Endothelial cell of umbilical vein (primary cell): Measurements from ENCODE around the gene HDAC7. TPM values are rescaled to one million over a fixed set of nuclear protein-coding genes. Genes with fewer than 3 reads are reported as not detected.

ENCODE experiments used
- BruUV-seq: library from RNA; stranded (reverse); fragments of 400-500 nt; replicated peaks from 2 replicates; lab custom pipeline; 2021; lab: Mats Ljungman, UMichigan
- CTCF ChIA-PET: fragments of 300-600, 350-600 bp; sonication (Branson Sonifier 250); formaldehyde crosslinking; loops from one replicate; lab custom pipeline; 2021; ENCODE audit warnings: antibody characterized with exemption, inconsistent platforms; lab: Charles Lee
- POLR2A ChIA-PET: fragments of 300-600, 350-600 bp; sonication (Branson Sonifier 250); formaldehyde crosslinking; loops from one replicate; lab custom pipeline; 2021; ENCODE audit warnings: antibody characterized with exemption, inconsistent platforms; lab: Charles Lee
- DNase-seq: peaks from one replicate; pipeline ENCODE4 v3.0.0-alpha.2; 2011; ENCODE audit warnings: low read depth, low spot score
- FAIRE-seq: peaks from 2 replicates; lab custom pipeline; 2011; peaks lifted over from hg19 to GRCh38; lab: Jason Lieb, UNC
- H2AFZ ChIP-seq: 2 replicates; pipeline ENCODE4 v1.6.0; 2012; ENCODE audit warnings: low read depth, low read length, control low read depth, inconsistent platforms
- H3K27ac ChIP-seq: 2 replicates; pipeline ENCODE4 v1.5.1; 2011; ENCODE audit warnings: low read depth, mild to moderate bottlenecking, control low read depth, low read length, moderate library complexity; ENCODE audit not compliant: insufficient read depth
- H3K27me3 ChIP-seq, 2 experiments: 2 replicates each; pipeline versions ENCODE4 v1.6.0 to v1.6.1; 2011; ENCODE audit warnings: low read length in 2 of 2, mixed read lengths in 1 of 2; ENCODE audit not compliant: control insufficient read depth in 2 of 2, insufficient read depth in 2 of 2
- H3K36me3 ChIP-seq, 2 experiments: 2 replicates in 1 of 2; 3 replicates in 1 of 2; pipeline ENCODE4 v1.5.1; 2011; ENCODE audit warnings: low read length in 2 of 2, mild to moderate bottlenecking in 1 of 2, moderate library complexity in 1 of 2; ENCODE audit not compliant: control insufficient read depth in 2 of 2, insufficient read depth in 2 of 2; ENCODE audit errors: extremely low read depth in 1 of 2
- H3K4me1 ChIP-seq: 3 replicates; pipeline ENCODE4 v1.5.1; 2011; ENCODE audit warnings: mild to moderate bottlenecking, low read length; ENCODE audit not compliant: control insufficient read depth, insufficient read depth; ENCODE audit errors: extremely low read depth
- H3K4me2 ChIP-seq: 2 replicates; pipeline ENCODE4 v1.6.1; 2011; ENCODE audit warnings: low read length, control low read depth, mixed read lengths; ENCODE audit not compliant: insufficient read depth
- H3K4me3 ChIP-seq, 3 experiments: fragments of 200-600 bp in 1 of 3; sonication (generic), shearing (Covaris generic) in 1 of 3; replicated peaks in 1 of 3; 2 replicates each; pipeline ENCODE4 v1.5.1; 2011 to 2016; ENCODE audit warnings: control low read depth in 3 of 3, low read length in 3 of 3, mild to moderate bottlenecking in 2 of 3, inconsistent platforms in 1 of 3, low read depth in 1 of 3, moderate library complexity in 1 of 3; ENCODE audit not compliant: insufficient read depth in 1 of 3
- H3K79me2 ChIP-seq: 2 replicates; pipeline ENCODE4 v1.6.0; 2012; ENCODE audit warnings: low read length, inconsistent platforms; ENCODE audit not compliant: control insufficient read depth, insufficient read depth
- H3K9ac ChIP-seq: replicated peaks from 2 replicates; pipeline ENCODE3; 2011; ENCODE audit warnings: low read length, control low read depth; ENCODE audit not compliant: insufficient read depth; ENCODE audit errors: extremely low read depth
- H3K9me1 ChIP-seq: replicated peaks from 3 replicates; pipeline ENCODE4 v1.6.0; 2011; ENCODE audit warnings: mild to moderate bottlenecking, low read length; ENCODE audit not compliant: control insufficient read depth, insufficient read depth; ENCODE audit errors: extremely low read depth
- H3K9me3 ChIP-seq: replicated peaks from 2 replicates; pipeline ENCODE4 v1.5.1; 2012; ENCODE audit warnings: low read length, inconsistent platforms; ENCODE audit not compliant: control insufficient read depth, insufficient read depth
- H4K20me1 ChIP-seq: replicated peaks from 2 replicates; pipeline ENCODE3; 2011; ENCODE audit warnings: mild to moderate bottlenecking, low read length; ENCODE audit not compliant: control insufficient read depth, insufficient read depth; ENCODE audit errors: extremely low read depth
- CTCF ChIP-seq, 2 donors: IDR thresholded peaks; 1 replicate in 1 of 2; 2 replicates in 1 of 2; pipeline ENCODE4 v1.5.1; 2011; ENCODE audit warnings: low read length in 2 of 2, mild to moderate bottlenecking in 2 of 2, moderate library complexity in 2 of 2, control low read depth in 1 of 2, inconsistent platforms in 1 of 2, low read depth in 1 of 2; ENCODE audit not compliant: insufficient read depth in 1 of 2; ENCODE audit errors: extremely low read depth in 1 of 2
- EZH2 ChIP-seq: IDR thresholded peaks from 2 replicates; pipeline ENCODE4 v1.6.1; 2012; ENCODE audit warnings: borderline replicate concordance, low read depth, mild to moderate bottlenecking, moderate library complexity, low read length, inconsistent platforms; ENCODE audit not compliant: severe bottlenecking
- FOS ChIP-seq: IDR thresholded peaks from 2 replicates; pipeline ENCODE4 v1.6.1; 2011; ENCODE audit warnings: mild to moderate bottlenecking, low read length, moderate library complexity, borderline replicate concordance; ENCODE audit not compliant: insufficient read depth
- GATA2 ChIP-seq: IDR thresholded peaks from 2 replicates; pipeline ENCODE4 v1.7.0; 2011; ENCODE audit warnings: low read depth, mild to moderate bottlenecking, moderate library complexity, mixed read lengths, low read length; ENCODE audit not compliant: insufficient read length, insufficient read depth
- JUN ChIP-seq: IDR thresholded peaks from 2 replicates; pipeline ENCODE4 v1.6.1; 2011; ENCODE audit warnings: borderline replicate concordance, low read depth; ENCODE audit not compliant: insufficient read length, insufficient read depth
- MYC ChIP-seq: IDR thresholded peaks from one replicate; pipeline ENCODE4 v1.6.1; 2011; ENCODE audit warnings: mild to moderate bottlenecking, low read depth, low read length
- POLR2A ChIP-seq: IDR thresholded peaks from 2 replicates; pipeline ENCODE4 v1.6.1; 2012; ENCODE audit warnings: low read depth, mild to moderate bottlenecking, control low read depth, low read length
- POLR2AphosphoS5 ChIP-seq: IDR thresholded peaks from 2 replicates; pipeline ENCODE4 v1.6.1; 2012; ENCODE audit warnings: low read depth, mild to moderate bottlenecking, control low read depth, low read length, moderate library complexity; ENCODE audit not compliant: insufficient read depth
- dilution Hi-C: fragments of 300-500 bp; cut with MboI; formaldehyde crosslinking; loops from one replicate; pipeline ENCODE4 v1.15.0; 2019; ENCODE audit warnings: low sequenced_read_pairs; ENCODE audit not compliant: extremely low pct_ligation_motif_present
- intact Hi-C: fragments of 100-400 bp; cut with micrococcal nuclease; formaldehyde crosslinking; loops from one replicate; pipeline ENCODE4 v1.10.0; 2022
- polyA plus RNA-seq, 4 experiments: library from polyadenylated mRNA; depleted of rRNA in 3 of 4; stranded (reverse) in 3 of 4; unstranded in 1 of 4; fragments of >200 nt; gene quantifications; 2 replicates each; pipeline versions ENCODE4 v1.2.1 to v1.2.3, GENCODE V29; 2011 to 2012; ENCODE audit warnings: missing spikeins in 1 of 4
- total RNA-seq: library from RNA; stranded (reverse); gene quantifications from 2 replicates; pipeline ENCODE4 v1.2.3, GENCODE V29; 2021
- TF ChIP-seq, protein P1 (sequence below): IDR thresholded peaks from 2 replicates; pipeline ENCODE4 v1.6.1; 2011; ENCODE audit not compliant: insufficient read depth, insufficient read length

Gene HDAC7
- total and polyA plus RNA-seq, 2 donors (not counting 3 experiments of a cell fraction or from before 2014, with no cell fraction given), result 119 to 249 TPM

DNA sequence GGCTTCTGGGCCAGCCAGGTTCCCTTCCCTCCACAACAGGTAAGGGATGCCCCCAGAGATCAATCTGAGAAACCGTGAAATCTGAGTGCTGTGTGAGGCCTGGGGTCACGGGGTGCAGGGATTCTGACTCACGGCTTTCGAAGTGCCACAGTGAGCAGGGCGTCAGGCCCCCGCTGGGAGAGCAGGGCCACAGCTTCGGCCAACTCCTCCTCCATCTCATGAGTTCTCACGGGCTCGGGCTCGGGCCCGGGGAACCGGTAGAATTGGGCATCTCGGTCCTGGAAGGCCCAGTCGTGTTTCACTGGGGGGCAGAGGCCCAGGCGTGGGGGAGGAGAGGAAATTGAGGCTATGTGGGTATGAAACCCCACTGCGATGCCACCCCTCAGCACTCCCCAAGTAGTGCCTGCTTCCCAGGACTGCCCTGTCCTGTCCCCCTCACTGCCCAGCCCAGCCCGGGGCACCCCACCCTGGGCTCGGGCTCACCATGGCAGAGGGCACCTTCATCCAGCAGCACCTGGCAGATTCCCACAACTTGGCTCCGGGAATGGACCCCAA lies 68.7 kb downstream of the HDAC7 start:
- POLR2A ChIA-PET, result no interaction called here

More for the DNA sequence above, 68.7 kb downstream of the HDAC7 start:
- H4K20me1 ChIP-seq, result no peaks in the 10 kb centered on the region
- peaks cover 35% of the 10 kb centered on the region for H3K4me1 ChIP-seq
- no peaks in the 10 kb centered on the region for H3K9me3 ChIP-seq
- no peak overlapping the region for H3K9ac ChIP-seq
- intact Hi-C loops (no loop called here), dilution Hi-C loops (no loop called here)
- no peak overlapping the region for H3K4me3 ChIP-seq
- H3K36me3 ChIP-seq, result peaks cover 6 to 54% of the 10 kb centered on the region in 2 experiments
- no peak for FAIRE-seq
- H3K4me2 ChIP-seq, result no peak overlapping the region
- H3K27me3 ChIP-seq, result no peaks in the 10 kb centered on the region
- no peaks in the 10 kb centered on the region for H3K9me1 ChIP-seq
- H3K79me2 ChIP-seq, result peaks cover 13% of the 10 kb centered on the region
- CTCF ChIA-PET, result interaction anchor here (1.1 to 1.5 kb wide), 2 partner anchors 8 to 9 kb away, joined by 4 to 5 read pairs; no protein-coding TSS in a partner anchor
- H2AFZ ChIP-seq, result no peak overlapping the region
- no peak for DNase-seq
- BruUV-seq, result no TSS peak
- TF ChIP-seq, protein P1, sequence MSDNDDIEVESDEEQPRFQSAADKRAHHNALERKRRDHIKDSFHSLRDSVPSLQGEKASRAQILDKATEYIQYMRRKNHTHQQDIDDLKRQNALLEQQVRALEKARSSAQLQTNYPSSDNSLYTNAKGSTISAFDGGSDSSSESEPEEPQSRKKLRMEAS, result no peak
- TF ChIP-seq CTCF (IDR thresholded peaks at IDR 0.05; ENCODE audit: extremely low read depth in 1 of 2, insufficient read depth in 1 of 2, low read depth in 1 of 2, low read length in 2 of 2), result no peak
- no peak for TF ChIP-seq JUN
- no peak for TF ChIP-seq EZH2
- TF ChIP-seq MYC, result no peak
- no peak for TF ChIP-seq POLR2AphosphoS5
- TF ChIP-seq GATA2, result no peak
- TF ChIP-seq POLR2A, result no peak
- no peak for TF ChIP-seq FOS
- no peak overlapping the region for H3K27ac ChIP-seq
